ENCODE data around the gene AMMECR1. TPM values are rescaled to one million over a fixed set of nuclear protein-coding genes. Genes with fewer than 3 reads are reported as not detected.
"Not testable (repeated sequence)": the region's sequence is repeated elsewhere in the genome, so short reads cannot be mapped to it uniquely, and the experiment has no call there.

The AMMECR1 gene
- total and polyA plus RNA-seq, 2 of the 8 experiments (the other 6 are each of a cell fraction or from before 2014, with no cell fraction given): 10.2 to 21.2 TPM

GRCh38 chrX:110328613-110329012, 10.7 kb upstream of the AMMECR1 start:
- H3K79me2 ChIP-seq (ENCODE audit: control insufficient read depth in 1 of 2, insufficient read depth in 2 of 2, low read length in 2 of 2); H2BK120ac ChIP-seq (replicated peaks; ENCODE audit: low read depth, low read length); H3K27ac ChIP-seq (ENCODE audit: low read depth, low read length); H4K8ac ChIP-seq (ENCODE audit: extremely low read depth, insufficient read depth, low read length); H3K9me3 ChIP-seq (ENCODE audit: insufficient read depth in 2 of 2, low read depth in 1 of 2, low read length in 1 of 2); FAIRE-seq; H4K20me1 ChIP-seq (replicated peaks in 1 of 2; ENCODE audit: control insufficient read depth in 1 of 2, insufficient read depth in 2 of 2, low read length in 2 of 2); H2AFZ ChIP-seq (ENCODE audit: low read length); H2BK15ac ChIP-seq (ENCODE audit: low read length); DNase-seq (ENCODE audit: low read depth in 1 of 2, low spot score in 2 of 2); H2BK20ac ChIP-seq (ENCODE audit: low read length); H3K4me2 ChIP-seq (ENCODE audit: insufficient read depth in 1 of 2, low read depth in 2 of 2, low read length in 2 of 2); H3K27me3 ChIP-seq (replicated peaks in 1 of 4; ENCODE audit: control insufficient read depth in 3 of 4, extremely low read depth in 1 of 4, insufficient read depth in 3 of 4, low read length in 3 of 4); H3K36me3 ChIP-seq (ENCODE audit: control insufficient read depth in 2 of 4, insufficient read depth in 4 of 4, low read length in 3 of 4); H3K9ac ChIP-seq (replicated peaks in 1 of 4; ENCODE audit: extremely low read depth in 1 of 4, low read depth in 3 of 4, low read length in 3 of 4); H2AK5ac ChIP-seq (ENCODE audit: low read depth, low read length); H3K14ac ChIP-seq (ENCODE audit: insufficient read length); H3K23ac ChIP-seq (ENCODE audit: insufficient read length); H3K23me2 ChIP-seq (ENCODE audit: low read depth, low read length); H2BK5ac ChIP-seq (ENCODE audit: low read depth, low read length); H3K4me1 ChIP-seq (replicated peaks in 1 of 4; ENCODE audit: control insufficient read depth in 3 of 4, insufficient read depth in 4 of 4, low read length in 3 of 4); H4K5ac ChIP-seq (ENCODE audit: insufficient read length, low read depth, low read length); POLR2A ChIA-PET (ENCODE audit: partially characterized antibody); H3K79me1 ChIP-seq (ENCODE audit: low read depth, low read length); H3K4me3 ChIP-seq (ENCODE audit: extremely low read depth in 1 of 4, insufficient read depth in 2 of 4, low read depth in 3 of 4, low read length in 4 of 4); H3K56ac ChIP-seq (replicated peaks; ENCODE audit: insufficient read length, low read depth, low read length); H3K18ac ChIP-seq (ENCODE audit: extremely low read depth, low read length); CTCF ChIA-PET (ENCODE audit: partially characterized antibody); H3K4ac ChIP-seq (replicated peaks; ENCODE audit: insufficient read length, low read depth, low read length); H4K91ac ChIP-seq (replicated peaks; ENCODE audit: insufficient read length, low read length); H2BK12ac ChIP-seq (ENCODE audit: low read depth, low read length): not testable (repeated sequence)
- 89% methylated on average over 1 of the region's 1 CpG; no CpG with 5 or more reads in 1 of the 2 experiments for WGBS, 2 experiments (ENCODE audit: extremely low coverage in 1 of 2, insufficient coverage in 1 of 2, insufficient read length in 1 of 2, insufficient replicate concordance in 2 of 2, low coverage in 1 of 2, low lambda C conversion rate in 2 of 2, missing lambda C conversion rate in 1 of 2)
